HG02763 (cell line): ENCODE data around the gene SYNPO.
A peak's percentile ranks its signal among the peaks of the same experiment; 100 is the strongest.

Experiments
- ATAC-seq: cut with Tn5 transposase; IDR thresholded peaks from one replicate; pipeline ENCODE4 v1.9.1; 2021; ENCODE audit warnings: mild to moderate bottlenecking, moderate library complexity; ENCODE audit not compliant: unreplicated experiment

The SYNPO gene

DNA sequence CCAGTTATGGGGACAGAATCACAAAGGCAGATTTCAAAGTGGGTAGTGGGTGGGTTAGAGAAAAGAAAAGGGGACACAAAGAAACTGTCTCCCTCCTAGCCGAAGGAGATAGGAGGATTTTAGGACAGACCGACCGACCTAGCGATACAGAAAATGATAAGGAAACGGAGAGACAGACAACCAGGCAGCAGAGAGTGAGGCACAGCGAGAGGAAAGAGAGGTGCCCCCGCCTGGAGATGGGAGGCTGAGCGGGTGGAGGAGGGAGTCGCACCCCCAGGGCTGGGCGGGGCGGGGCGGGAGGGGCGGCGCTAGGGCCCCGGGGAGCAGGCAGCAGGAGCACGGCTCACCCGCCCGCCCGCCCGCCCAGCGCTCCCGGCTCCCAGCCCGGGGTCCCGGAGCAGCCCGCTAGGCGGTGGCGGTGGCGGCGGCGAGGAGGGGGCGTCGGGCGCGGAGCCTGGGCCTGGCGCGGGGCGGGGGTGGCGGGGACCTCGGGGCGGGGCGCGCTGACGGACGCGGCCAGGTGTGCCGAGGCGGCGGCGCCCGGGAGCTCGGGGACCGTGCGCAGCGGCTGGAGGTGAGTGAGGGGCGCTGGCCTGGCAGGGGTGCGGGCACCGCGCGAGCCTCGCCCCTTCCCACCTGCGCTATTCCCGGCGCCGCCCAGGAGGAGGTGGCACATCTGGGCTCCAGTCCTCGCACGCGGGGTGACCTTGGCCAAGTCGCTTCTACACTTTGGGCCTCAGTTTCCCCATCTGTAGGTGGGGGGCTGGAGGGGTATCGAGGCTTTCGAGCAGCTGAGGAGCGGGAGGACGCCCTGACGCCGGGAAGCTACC lies 15.9 kb upstream of the SYNPO start:
- no peak for ATAC-seq

GRCh38 chr5:150625164-150625535 lies 15.3 kb upstream of the SYNPO start:
- ATAC-seq = no peak

- ATAC-seq = peak; percentile 42
Observed at GRCh38 chr5:150625831-150626746, 14.4 kb upstream of the SYNPO start.

- ATAC-seq = no peak
Observed at GRCh38 chr5:150626853-150627276, 13.6 kb upstream of the SYNPO start.

- no peak for ATAC-seq
Observed at GRCh38 chr5:150627731-150628545, 12.5 kb upstream of the SYNPO start.

DNA sequence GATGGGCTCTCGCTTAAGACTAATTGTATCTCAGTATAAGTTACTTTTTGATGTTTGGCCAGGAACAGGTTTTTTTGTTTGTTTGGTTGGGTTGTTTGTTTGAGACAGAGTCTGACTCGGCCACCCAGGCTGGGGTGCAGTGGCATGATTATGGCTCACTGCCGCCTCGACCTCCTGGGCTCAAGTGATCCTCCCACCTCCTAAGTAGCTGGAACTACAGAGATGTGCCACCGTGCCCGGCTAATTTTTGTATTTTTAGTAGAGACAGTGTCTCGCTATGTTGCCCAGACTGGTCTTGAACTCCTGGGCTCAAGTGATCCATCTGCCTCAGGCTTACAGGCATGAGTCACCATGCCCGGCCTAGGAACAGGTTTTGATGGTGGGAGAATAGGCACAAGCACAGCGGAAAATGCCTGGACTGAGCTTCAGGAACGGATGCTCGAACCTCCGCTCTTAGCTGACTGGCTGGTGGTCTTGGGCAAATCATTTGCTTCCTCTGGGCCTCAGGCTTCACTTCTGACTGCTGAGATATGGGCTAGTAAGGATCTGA lies 11.4 kb upstream of the SYNPO start:
- no peak for ATAC-seq

- no peak for ATAC-seq
Observed at GRCh38 chr5:150630016-150630415, 10.4 kb upstream of the SYNPO start.

DNA sequence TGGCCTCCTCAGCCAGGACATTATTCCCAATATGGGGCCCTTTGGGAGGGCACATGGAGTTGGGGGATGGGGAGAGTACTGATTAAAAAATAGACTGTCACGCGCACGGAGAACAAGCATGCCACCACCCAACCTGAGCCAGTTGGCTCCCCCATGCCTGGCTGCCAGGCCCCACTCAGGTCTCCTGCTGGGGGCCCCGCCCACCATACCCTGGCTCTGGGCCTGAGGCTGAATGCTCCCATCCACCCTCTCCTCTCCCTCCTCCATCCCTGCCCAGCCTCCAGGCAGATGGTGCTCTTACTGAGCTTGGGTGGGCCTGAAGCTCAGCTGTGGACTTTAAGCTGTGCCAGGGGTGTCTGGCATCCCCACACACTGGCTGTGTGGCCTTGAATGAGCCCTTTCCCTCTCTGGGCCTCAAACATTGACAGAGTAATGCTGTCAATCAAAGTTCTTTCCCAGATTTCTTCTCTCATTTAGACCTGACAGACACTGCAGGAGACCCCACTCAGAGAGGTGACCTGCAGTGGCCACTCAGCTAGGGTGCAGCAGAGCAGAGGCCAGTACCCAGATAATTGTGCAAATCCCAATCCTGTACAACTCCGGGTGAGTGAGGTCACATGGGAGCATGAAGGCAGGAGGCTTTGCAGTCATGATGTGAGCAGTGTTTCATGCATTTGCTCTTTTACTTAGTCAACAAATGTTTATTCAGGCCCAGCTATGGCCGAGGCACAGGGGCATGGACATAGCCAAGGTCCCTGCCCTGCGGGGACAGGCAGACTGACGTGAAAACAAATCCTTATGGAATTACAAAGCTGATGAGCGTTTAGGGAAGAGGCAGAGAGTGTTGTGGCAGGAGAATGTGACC lies 9.8 kb upstream of the SYNPO start:
- ATAC-seq = no peak

DNA sequence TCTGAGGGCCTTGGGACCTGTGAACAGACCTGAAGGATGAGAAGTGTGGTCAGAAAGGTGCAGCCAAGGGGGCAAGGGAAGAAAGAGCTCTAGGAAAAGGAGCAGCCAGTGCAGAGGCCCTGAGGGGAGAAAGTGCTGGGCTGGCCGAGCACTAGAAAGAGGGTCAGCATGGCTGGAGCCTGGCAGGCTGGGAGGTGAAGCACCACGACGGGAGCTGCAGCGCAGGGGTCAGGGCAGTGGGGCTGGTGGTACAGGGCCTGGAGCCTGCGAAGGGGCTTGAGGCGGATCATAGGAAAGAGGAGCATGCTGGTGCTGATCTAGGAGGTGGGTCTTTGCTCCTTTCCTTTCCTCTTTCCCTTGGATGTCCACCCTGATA lies 9.1 kb upstream of the SYNPO start:
- no peak for ATAC-seq

GRCh38 chr5:150632305-150633160 lies 7.9 kb upstream of the SYNPO start:
- ATAC-seq = no peak

- ATAC-seq = no peak
Observed at GRCh38 chr5:150633429-150633828, 7.0 kb upstream of the SYNPO start.

DNA sequence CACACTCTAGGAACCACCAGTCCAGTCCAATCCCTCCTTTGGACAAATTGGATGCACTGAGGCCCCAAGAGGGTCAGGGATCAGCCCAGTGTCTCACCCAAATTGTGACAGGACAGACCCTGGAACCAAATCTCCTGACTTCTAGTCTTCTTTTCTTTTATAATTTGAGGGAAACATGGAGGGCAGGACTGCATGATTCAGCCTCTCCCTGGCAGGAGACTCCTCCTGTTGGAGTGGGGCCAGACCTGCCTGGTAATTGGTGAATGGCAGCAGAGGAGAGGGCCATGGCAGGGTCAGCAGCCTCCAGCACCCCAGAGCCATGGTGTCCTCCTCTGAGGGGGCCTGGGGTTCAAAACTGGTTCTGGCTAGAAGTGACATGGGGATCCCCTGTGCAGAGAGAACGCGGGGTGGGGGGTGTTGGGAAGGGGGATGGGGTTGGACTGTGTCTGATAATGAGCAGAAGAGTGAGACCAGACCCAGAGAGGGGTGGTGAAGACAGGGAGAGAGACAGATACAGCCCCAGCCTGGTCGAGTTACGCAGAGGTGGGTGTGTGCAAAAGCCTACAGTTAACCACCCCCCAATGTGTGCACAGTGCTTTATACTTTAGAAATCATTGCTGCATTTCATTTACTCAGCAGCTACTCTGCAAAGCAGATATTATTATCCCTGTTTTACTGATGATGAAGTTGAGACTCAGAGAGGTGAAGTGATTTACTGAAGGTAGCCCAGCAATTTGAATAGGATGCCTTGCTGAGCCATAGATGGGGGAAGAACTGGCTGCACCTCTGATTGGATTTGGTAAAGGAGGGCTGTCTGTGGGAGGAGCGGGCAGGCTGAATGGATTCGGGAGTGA lies 3.8 kb upstream of the SYNPO start:
- ATAC-seq = no peak

GRCh38 chr5:150637245-150638052 lies 3.0 kb upstream of the SYNPO start:
- ATAC-seq = no peak

DNA sequence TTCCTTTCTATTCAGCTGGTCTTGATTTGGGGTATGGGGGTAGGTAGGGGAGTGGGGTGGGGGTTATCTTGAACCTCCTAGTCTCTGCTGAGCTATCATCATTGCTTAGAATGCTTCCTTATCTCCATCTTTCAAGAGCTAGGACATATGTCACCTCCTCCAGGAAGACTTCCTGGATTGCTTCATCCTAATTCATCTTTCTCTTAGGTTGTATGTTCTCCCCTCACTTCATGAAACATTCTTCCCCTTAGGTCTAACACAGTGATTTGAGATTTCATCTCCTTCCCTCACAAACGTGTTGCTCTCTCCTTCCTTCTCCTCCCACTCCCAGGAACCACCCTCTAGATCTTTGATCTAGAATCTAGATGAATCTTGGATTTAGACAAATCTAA lies 2.4 kb upstream of the SYNPO start:
- no peak for ATAC-seq

DNA sequence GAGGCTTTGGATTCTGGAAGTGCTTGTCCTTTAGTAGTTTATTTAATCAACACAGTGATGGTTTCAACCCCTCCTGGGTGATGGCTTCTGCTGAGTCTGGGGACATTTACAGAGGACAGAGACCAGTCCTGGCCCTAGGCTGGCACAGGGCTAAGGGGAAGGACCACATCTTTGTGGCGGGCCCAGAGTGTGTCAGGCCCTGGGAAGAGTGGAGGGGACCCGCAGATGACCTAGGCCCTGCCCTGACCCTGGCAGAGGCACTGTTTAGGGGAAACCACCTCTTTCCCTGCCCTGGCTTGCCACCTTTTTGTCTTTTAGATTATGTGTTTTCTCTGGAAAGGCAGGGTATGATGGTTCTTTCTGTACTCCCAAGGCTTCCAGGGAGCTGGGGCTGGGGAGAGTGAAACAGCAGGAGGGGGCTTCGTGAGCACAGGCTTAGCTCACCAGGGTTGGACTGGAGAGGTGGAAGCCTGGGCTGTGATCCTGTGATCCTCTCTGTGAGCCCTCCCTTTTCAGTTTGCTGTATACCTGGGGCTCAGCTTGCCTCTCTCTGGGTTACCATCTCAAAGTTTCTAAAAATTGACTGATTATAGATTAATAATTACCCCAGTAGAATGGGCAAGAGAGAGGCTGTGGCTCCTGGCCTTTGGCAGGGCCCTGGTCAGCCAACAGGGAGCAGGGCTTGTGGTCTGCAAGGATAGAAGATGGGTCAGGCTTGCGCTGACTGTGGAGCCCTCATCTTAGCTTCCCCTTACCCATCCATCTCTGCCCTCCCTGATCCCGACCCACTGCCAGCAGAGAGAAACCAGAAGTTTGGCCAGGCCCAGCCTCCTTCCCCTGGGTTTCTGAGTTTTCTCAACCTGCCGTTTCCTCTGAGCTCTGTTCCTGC lies 1.7 kb upstream of the SYNPO start:
- no peak for ATAC-seq

GRCh38 chr5:150639377-150639692 lies 1.1 kb upstream of the SYNPO start:
- ATAC-seq = no peak
